Peyer's patch (tissue), 4 donors: ENCODE results near the gene ERVW-1.

ENCODE experiments used
- POLR2A ChIP-seq, 2 donors: fragments of 450-650 bp; IDR thresholded peaks; one replicate each; pipeline ENCODE4 v1.5.1; 2017; ENCODE audit warnings: antibody characterized with exemption in 2 of 2, mild to moderate bottlenecking in 2 of 2, moderate library complexity in 2 of 2
- TF ChIP-seq, protein P1 (sequence below), 6 experiments: fragments of 450-650 bp in 4 of 6; fragments of 200-600 bp in 2 of 6; sonication (generic) in 1 of 6; IDR thresholded peaks; one replicate each; pipeline ENCODE4 v1.5.1; 2017 to 2019; ENCODE audit warnings: antibody characterized with exemption in 6 of 6, mild to moderate bottlenecking in 3 of 6, moderate library complexity in 1 of 6

DNA sequence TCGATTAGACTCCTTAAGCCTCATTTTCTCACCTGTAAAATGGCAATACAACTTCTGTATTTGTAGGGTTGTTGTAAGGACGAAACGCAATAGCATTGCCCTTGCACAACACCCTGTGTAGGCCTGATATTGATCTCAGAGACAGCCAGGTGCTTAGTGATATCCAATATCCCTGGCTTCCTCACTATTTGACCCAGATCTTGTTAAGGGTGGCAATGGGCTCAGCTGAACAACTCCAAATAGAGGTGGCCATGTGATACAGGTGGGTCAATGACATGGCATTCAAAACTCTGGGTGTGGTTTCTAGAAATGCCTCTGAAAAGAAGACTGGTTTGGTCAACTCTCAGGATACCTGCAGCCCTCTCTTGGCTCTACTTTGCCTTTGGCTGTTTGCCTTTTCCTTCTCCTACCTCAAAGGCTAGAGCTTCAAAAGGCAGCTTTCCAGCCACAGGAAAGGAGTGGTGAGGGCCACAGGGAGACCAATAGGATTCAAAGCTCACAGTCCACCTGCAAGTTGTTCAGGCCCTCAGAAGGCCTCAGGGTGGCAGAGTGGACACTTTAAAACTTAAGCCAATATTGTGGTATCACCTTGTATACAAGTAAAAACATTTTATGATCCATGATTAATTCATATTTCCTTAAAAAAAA, 45.3 kb downstream of the ERVW-1 start:
- TF ChIP-seq, protein P1, sequence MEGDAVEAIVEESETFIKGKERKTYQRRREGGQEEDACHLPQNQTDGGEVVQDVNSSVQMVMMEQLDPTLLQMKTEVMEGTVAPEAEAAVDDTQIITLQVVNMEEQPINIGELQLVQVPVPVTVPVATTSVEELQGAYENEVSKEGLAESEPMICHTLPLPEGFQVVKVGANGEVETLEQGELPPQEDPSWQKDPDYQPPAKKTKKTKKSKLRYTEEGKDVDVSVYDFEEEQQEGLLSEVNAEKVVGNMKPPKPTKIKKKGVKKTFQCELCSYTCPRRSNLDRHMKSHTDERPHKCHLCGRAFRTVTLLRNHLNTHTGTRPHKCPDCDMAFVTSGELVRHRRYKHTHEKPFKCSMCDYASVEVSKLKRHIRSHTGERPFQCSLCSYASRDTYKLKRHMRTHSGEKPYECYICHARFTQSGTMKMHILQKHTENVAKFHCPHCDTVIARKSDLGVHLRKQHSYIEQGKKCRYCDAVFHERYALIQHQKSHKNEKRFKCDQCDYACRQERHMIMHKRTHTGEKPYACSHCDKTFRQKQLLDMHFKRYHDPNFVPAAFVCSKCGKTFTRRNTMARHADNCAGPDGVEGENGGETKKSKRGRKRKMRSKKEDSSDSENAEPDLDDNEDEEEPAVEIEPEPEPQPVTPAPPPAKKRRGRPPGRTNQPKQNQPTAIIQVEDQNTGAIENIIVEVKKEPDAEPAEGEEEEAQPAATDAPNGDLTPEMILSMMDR (IDR thresholded peaks at IDR 0.05): no peak
- no peak for TF ChIP-seq POLR2A (IDR thresholded peaks at IDR 0.05)
